Subcutaneous abdominal adipose tissue (tissue), 5 donors: Measurements from ENCODE around the gene AGBL1.
"Not testable (repeated sequence)": the region's sequence is repeated elsewhere in the genome, so short reads cannot be mapped to it uniquely, and the experiment has no call there.

Experiments used
- H3K27ac ChIP-seq: one replicate; pipeline ENCODE4 v1.7.0; 2013; ENCODE audit warnings: low read depth, mild to moderate bottlenecking, inconsistent platforms, low read length, moderate library complexity
- H3K27me3 ChIP-seq, 5 donors: one replicate each; pipeline ENCODE4 v1.7.0; 2013; ENCODE audit warnings: low read length in 5 of 5, inconsistent platforms in 1 of 5; ENCODE audit not compliant: control insufficient read depth in 5 of 5, insufficient read depth in 4 of 5
- H3K36me3 ChIP-seq, 5 donors: one replicate each; pipeline ENCODE4 v1.7.0; 2013; ENCODE audit warnings: low read length in 5 of 5; ENCODE audit not compliant: control insufficient read depth in 5 of 5, insufficient read depth in 5 of 5
- H3K4me1 ChIP-seq, 5 donors: one replicate each; pipeline ENCODE4 v1.7.0; 2013; ENCODE audit warnings: low read length in 5 of 5, mild to moderate bottlenecking in 3 of 5, moderate library complexity in 1 of 5; ENCODE audit not compliant: control insufficient read depth in 5 of 5, insufficient read depth in 5 of 5
- H3K4me3 ChIP-seq, 5 donors: one replicate each; pipeline ENCODE4 v1.7.0; 2013; ENCODE audit warnings: low read length in 5 of 5, low read depth in 1 of 5
- H3K9ac ChIP-seq, 5 donors: one replicate each; pipeline ENCODE4 v1.7.0; 2013; ENCODE audit warnings: low read length in 5 of 5, mild to moderate bottlenecking in 4 of 5, moderate library complexity in 3 of 5
- H3K9me3 ChIP-seq, 5 donors: one replicate each; pipeline ENCODE4 v1.7.0; 2013; ENCODE audit warnings: low read length in 5 of 5; ENCODE audit not compliant: control insufficient read depth in 5 of 5
- donor health status: healthy.
- donor health status: healthy.
- donor health status: healthy.
- donor health status: healthy.
- donor health status: healthy.

The AGBL1 gene

DNA sequence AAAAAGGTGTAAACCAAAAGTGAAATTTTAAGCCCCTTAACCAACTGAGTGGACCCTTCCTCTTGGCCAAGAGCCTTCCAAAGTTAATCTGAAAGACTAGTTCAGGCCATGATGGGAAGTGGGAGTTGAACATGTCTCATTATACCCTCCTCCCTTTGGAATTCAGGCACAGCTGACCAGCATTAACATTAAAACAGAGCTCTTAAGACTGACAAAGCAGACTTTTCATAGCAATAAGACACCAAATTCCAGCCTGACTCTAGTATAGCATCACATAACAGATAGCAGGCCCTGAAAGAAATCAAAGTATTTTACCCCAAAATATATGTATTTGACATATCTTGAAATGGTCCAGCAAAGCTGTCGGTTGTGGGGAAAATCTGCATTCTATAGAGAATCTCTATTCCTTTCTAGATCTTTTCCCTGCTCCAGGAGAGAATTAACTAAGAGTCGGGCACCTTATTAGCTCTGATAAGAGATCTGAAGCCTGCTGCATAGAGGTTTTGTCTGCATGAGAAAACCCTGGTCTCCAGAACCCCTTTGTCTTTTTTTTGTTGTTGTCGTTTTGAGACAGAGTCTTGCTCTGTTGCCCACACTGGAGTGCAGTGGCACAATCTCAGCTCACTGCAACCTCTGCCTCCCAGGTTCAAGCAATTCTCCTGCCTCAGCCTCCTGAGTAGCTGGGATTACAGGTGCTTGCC is 43.2 kb downstream of the AGBL1 start:
- not testable (repeated sequence) for H3K9ac ChIP-seq, H3K4me1 ChIP-seq, H3K4me3 ChIP-seq, H3K9me3 ChIP-seq, H3K27ac ChIP-seq, H3K36me3 ChIP-seq, H3K27me3 ChIP-seq

DNA sequence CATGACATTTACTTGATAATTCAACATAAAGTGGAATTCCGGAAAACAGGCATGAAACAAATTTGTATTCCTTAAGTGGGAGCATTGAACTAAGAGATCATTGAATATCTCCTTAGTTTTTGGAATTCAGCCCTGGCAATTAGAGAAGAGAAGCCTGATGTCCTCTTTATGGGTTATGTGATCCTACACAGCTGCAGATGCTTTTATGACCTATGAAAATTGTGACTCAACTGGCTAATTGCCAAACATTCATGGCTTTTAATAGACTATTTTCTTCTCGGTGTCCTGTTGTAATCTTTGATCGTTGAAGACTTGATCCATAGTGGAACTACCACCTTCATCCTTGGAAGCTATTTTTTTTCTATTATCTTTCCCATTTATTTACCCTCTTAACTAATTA is 46.1 kb downstream of the AGBL1 start:
- peaks cover 0 to 3% (median 0%) of the 10 kb centered on the region in 5 donors for H3K9me3 ChIP-seq
- no peaks in the 10 kb centered on the region for H3K36me3 ChIP-seq
- H3K9ac ChIP-seq, result no peak overlapping the region
- no peaks in the 10 kb centered on the region for H3K27me3 ChIP-seq
- no peak overlapping the region for H3K4me3 ChIP-seq
- no peak overlapping the region for H3K27ac ChIP-seq
- H3K4me1 ChIP-seq, result no peaks in the 10 kb centered on the region

DNA sequence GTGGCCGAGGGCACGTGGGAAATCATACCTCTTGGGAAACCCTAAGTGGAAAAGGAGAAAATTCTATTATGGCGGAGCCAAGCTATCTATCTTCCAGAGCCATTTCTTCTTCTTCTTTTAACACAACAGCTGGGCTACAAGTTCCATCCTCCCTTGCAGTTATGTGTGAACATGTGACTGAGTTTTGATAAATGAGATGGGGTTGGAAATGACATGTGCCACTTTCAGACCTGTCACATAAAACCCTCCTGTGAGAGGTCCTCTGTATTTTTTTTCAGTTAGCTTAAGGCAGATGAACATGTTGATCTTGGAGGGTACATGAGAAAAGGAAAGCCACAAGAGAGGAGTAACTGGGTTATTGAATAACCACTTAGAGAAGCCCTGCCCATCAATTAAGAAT is 47.9 kb downstream of the AGBL1 start:
- H3K27me3 ChIP-seq, result peaks cover 0 to 2% (median 0%) of the 10 kb centered on the region in 5 donors
- no peaks in the 10 kb centered on the region for H3K4me1 ChIP-seq
- H3K36me3 ChIP-seq, result no peaks in the 10 kb centered on the region
- H3K27ac ChIP-seq, result no peak overlapping the region
- H3K9me3 ChIP-seq, result peaks cover 0 to 3% (median 0%) of the 10 kb centered on the region in 5 donors
- no peak overlapping the region for H3K9ac ChIP-seq
- H3K4me3 ChIP-seq, result no peak overlapping the region

DNA sequence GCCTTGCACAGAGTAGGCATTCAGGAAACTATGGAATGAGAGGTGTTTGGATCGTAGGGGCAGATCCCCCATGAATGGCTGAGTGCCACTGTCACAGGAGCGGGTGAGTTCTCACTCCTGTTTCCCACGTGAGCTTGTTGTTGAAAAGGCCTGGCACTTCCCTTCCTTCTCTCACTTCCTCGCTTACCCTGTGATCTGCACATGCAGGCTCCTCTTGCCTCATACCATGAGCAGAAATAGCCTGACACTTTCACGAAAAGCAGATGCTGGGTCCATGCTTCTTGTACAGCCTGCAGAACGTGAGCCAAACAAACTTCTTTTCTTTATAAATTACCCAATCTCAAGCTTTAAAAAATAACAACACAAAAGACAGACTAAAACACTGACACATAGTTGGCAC is 55.4 kb downstream of the AGBL1 start:
- H3K9me3 ChIP-seq, result no peaks in the 10 kb centered on the region
- H3K4me3 ChIP-seq, result no peak overlapping the region
- peaks cover 0 to 2% (median 0%) of the 10 kb centered on the region in 5 donors for H3K27me3 ChIP-seq
- H3K9ac ChIP-seq, result no peak overlapping the region
- no peak overlapping the region for H3K27ac ChIP-seq
- H3K4me1 ChIP-seq, result no peaks in the 10 kb centered on the region
- H3K36me3 ChIP-seq, result no peaks in the 10 kb centered on the region

DNA sequence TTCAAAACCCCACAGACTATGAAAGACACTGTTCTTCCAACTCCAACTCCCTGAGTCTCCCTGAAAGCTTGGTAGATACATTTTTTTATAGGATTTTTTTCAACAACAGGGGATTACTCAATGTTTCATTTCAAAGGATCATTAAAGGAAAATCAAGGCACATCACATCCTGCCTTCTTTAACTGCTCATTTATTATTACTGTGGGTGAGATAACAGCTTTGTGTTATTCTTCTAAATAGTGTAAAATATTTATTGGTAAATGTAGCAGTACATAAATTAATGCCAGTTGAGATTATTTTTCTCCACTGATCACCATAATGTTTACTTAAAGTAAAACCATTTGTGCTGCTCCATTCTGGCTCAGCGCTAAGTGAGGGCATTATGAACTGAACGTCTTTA is 57.2 kb downstream of the AGBL1 start:
- Histone ChIP-seq H3K4me3 (no peak overlapping the region), H3K9me3 (no peaks in the 10 kb centered on the region), H3K27me3 (peaks cover 0 to under 1% (median 0%) of the 10 kb centered on the region in 5 donors), H3K36me3 (no peaks in the 10 kb centered on the region), H3K9ac (no peak overlapping the region), H3K4me1 (no peaks in the 10 kb centered on the region), H3K27ac (no peak overlapping the region)

DNA sequence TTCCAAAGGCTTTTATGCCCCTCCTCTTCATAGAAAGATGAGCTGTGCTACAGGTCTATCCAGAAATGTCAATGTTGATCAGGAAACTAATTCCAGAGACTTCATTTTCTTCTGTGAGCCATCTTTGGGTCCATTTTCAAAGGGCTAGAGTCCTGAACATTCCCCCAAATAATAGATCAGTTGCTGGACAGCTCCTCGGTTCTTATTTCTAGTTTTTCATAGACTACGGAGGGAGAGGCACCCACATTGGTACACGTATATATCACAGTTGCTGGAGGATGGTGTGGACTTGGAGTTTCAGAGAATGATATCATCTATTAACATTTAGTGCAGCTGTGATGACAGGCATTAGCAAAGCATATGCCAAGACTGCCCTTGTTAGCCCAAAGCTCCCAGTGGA is 59.1 kb downstream of the AGBL1 start:
- Histone ChIP-seq H3K9me3 (no peaks in the 10 kb centered on the region), H3K4me1 (no peaks in the 10 kb centered on the region), H3K27ac (no peak overlapping the region), H3K4me3 (no peak overlapping the region), H3K27me3 (peaks cover 0 to 2% (median 0%) of the 10 kb centered on the region in 5 donors), H3K9ac (no peak overlapping the region), H3K36me3 (no peaks in the 10 kb centered on the region)

DNA sequence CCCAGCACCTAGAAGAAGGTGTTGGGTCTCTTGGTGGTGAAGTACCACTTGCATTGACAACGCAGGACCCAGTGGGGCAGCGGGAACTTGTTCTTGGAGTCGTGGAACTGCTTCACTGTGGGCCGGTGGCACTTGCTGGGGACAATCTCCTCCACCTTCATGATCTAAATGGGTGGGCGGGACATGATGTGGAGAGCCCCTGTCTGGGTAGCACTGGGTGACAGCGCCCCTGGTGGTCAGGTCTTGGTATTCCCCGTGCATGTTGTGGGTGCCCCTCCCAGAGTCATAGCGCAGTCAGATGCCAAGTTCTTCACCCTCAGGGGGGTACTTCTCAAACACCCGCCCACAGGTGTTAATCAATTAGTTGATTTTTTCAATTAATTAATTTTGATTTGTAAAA is 60.2 kb downstream of the AGBL1 start:
- no peak overlapping the region for H3K9ac ChIP-seq
- no peak overlapping the region for H3K27ac ChIP-seq
- H3K4me3 ChIP-seq, result no peak overlapping the region
- no peaks in the 10 kb centered on the region for H3K36me3 ChIP-seq
- H3K9me3 ChIP-seq, result no peaks in the 10 kb centered on the region
- peaks cover 0 to 2% (median 0%) of the 10 kb centered on the region in 5 donors for H3K27me3 ChIP-seq
- no peaks in the 10 kb centered on the region for H3K4me1 ChIP-seq

DNA sequence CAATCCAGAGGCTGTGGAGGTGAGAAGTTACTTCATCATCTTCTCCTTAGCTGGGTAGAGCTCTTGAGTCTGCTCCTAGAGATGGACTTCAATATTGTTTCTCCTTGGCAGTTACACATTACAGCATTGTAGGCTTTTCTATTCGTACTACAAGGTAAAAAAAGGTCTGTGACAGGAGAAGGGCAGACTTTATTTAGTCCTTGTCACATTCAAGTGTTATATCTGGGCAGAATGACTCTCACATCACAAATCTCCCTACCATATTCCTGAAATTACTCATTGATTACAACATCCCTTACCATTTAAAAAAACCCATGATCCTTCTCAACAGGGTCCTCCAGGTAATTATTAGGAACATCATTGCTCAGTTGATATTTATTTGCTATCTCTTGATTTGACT is 75.0 kb downstream of the AGBL1 start:
- Histone ChIP-seq H3K36me3 (no peaks in the 10 kb centered on the region), H3K27me3 (peaks cover 0 to 3% (median 0%) of the 10 kb centered on the region in 5 donors), H3K9me3 (peaks cover 0 to 4% (median 0%) of the 10 kb centered on the region in 5 donors), H3K4me3 (no peak overlapping the region), H3K9ac (no peak overlapping the region), H3K27ac (no peak overlapping the region), H3K4me1 (no peaks in the 10 kb centered on the region)

DNA sequence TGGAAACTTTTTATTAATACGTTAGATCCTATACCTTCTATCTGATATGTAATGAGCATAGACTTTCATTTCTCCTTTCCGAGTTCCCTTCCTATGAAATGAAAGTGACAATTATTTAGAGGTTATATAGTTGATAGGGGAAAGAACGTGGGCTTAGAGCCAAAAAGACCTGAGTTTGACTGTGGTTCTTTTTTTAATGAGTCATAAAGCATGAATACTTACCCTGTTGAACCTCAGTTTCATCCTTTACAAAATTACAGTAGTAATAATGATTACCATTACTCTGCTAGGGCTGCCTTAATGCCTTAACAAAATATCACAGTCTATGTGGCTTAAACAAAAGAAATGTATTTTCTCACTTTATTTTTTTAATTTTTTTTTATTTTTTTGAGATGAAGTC is 75.9 kb downstream of the AGBL1 start:
- no peak overlapping the region for H3K27ac ChIP-seq
- H3K27me3 ChIP-seq, result peaks cover 0 to 3% (median 0%) of the 10 kb centered on the region in 5 donors
- no peaks in the 10 kb centered on the region for H3K36me3 ChIP-seq
- no peaks in the 10 kb centered on the region for H3K4me1 ChIP-seq
- no peak overlapping the region for H3K4me3 ChIP-seq
- H3K9ac ChIP-seq, result no peak overlapping the region
- peaks cover 0 to 4% (median 0%) of the 10 kb centered on the region in 5 donors for H3K9me3 ChIP-seq

DNA sequence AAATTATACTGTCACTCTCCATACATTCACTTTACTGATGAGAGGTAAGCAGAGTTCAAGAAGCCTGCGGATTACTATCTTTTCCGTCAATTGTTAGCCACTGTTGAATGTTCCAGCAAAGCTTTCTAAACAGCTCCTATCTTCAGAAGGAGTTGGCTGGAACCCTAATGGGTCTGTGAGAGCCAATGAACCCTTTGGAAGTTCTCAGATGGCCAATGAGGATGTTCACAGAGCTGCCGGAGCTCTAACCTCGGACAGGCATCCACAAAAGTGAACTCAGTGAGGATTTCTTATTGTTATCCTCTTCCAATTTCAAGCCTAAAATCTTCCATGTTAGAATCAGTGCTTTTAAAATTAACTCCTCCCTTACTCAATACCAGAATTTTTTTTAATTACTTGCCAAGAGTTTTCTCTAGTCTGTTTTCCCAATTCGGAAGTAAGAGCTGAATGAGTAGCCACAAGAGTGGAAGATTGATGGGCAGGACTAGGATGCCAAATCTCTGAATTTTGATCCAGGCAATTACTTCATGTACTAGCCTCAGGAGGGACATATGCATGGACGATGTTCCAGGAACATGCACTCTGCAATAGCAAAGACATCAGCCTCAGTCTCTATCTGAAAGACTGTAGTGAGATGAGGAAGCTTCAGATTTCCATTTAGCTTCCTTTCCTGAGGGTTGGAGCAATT is 78.1 kb downstream of the AGBL1 start:
- Histone ChIP-seq H3K36me3 (no peaks in the 10 kb centered on the region), H3K9me3 (peaks cover 0 to 2% (median 0%) of the 10 kb centered on the region in 5 donors), H3K27me3 (peaks cover 0 to 3% (median 0%) of the 10 kb centered on the region in 5 donors), H3K4me1 (no peaks in the 10 kb centered on the region), H3K9ac (no peak overlapping the region), H3K27ac (no peak overlapping the region), H3K4me3 (no peak overlapping the region)
